Gastrocnemius medialis (tissue), 4 donors: ENCODE results near the gene CRYAA.
"Not testable (repeated sequence)": the region's sequence is repeated elsewhere in the genome, so short reads cannot be mapped to it uniquely, and the experiment has no call there.

Source experiments
- CTCF ChIP-seq, 5 experiments: fragments of 450-650 bp in 3 of 5; fragments of 200-600 bp in 2 of 5; sonication (generic) in 2 of 5; IDR thresholded peaks in 4 of 5; conservative IDR thresholded peaks in 1 of 5; 1 replicate in 4 of 5; 2 replicates in 1 of 5; pipeline ENCODE4 v1.5.1; 2016 to 2019; ENCODE audit warnings: antibody characterized with exemption in 5 of 5, mild to moderate bottlenecking in 3 of 5, moderate library complexity in 3 of 5
- POLR2A ChIP-seq, 2 donors: fragments of 450-650 bp; IDR thresholded peaks; one replicate each; pipeline ENCODE4 v1.6.1; 2017; ENCODE audit warnings: antibody characterized with exemption in 2 of 2, mild to moderate bottlenecking in 2 of 2, moderate library complexity in 2 of 2

- TF ChIP-seq CTCF (IDR thresholded peaks at IDR 0.05 in 4 of 5, conservative IDR thresholded peaks at IDR 0.05 in 1 of 5); POLR2A (IDR thresholded peaks at IDR 0.05): not testable (repeated sequence)
Observed at GRCh38 chr21:43153601-43154000, 15.2 kb upstream of the CRYAA start.
